ENCODE measurements around the gene NHLRC1.

DNA sequence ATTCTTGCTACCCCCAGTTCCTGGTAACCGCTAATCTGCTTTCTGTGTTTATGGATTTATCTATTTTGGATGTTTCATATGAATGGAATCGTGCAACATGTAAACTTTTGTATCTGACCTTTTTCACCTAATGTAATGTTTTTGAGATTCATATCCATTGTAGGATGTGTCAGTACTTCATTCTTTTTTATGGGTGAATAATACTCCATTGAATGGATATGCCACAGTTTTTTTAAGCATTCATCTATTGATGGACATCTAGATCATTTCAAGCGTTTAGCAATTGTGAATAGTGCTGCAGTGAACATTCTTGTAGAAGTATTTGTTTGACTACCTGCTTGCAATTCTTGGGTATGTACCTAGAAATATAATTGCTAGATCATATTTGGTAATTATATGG lies 45.8 kb upstream of the NHLRC1 start:
- TF ChIP-seq, protein P1, sequence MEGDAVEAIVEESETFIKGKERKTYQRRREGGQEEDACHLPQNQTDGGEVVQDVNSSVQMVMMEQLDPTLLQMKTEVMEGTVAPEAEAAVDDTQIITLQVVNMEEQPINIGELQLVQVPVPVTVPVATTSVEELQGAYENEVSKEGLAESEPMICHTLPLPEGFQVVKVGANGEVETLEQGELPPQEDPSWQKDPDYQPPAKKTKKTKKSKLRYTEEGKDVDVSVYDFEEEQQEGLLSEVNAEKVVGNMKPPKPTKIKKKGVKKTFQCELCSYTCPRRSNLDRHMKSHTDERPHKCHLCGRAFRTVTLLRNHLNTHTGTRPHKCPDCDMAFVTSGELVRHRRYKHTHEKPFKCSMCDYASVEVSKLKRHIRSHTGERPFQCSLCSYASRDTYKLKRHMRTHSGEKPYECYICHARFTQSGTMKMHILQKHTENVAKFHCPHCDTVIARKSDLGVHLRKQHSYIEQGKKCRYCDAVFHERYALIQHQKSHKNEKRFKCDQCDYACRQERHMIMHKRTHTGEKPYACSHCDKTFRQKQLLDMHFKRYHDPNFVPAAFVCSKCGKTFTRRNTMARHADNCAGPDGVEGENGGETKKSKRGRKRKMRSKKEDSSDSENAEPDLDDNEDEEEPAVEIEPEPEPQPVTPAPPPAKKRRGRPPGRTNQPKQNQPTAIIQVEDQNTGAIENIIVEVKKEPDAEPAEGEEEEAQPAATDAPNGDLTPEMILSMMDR (IDR thresholded peaks at IDR 0.05): no peak
- TF ChIP-seq POLR2A (IDR thresholded peaks at IDR 0.05): no peak
